CD4-positive, alpha-beta T cell treated with Interleukin-17A for 1 hour (primary cell): ENCODE measurements around the gene TF.

Experiments used
- DNase-seq: peaks from one replicate; pipeline ENCODE4 v3.0.0-alpha.2; 2020

Gene TF

DNA sequence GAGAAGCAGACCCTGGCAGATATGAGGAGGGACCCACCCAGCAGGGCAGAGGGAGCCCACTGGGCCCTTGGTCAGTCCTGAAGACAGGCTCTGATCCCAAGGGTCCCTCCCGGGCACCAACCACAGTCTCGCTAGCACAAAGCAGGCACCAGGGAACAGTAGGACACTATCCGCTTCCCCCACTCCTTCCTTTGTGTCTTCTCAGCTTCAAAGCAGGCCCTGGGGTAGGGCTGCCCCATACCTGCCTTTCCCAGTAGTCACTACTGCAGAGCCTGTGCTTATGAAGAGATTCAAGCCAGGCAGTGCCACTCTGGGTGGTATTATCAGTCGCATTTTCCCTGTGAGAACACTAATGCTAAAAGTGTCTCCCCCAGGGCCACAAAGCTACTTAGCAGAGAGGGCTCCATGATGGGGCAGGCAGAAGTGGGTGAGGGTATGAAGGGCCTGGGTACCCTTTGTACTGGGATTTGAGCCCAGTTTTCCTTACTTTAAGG, 92.2 kb downstream of the TF start:
- no peak for DNase-seq

DNA sequence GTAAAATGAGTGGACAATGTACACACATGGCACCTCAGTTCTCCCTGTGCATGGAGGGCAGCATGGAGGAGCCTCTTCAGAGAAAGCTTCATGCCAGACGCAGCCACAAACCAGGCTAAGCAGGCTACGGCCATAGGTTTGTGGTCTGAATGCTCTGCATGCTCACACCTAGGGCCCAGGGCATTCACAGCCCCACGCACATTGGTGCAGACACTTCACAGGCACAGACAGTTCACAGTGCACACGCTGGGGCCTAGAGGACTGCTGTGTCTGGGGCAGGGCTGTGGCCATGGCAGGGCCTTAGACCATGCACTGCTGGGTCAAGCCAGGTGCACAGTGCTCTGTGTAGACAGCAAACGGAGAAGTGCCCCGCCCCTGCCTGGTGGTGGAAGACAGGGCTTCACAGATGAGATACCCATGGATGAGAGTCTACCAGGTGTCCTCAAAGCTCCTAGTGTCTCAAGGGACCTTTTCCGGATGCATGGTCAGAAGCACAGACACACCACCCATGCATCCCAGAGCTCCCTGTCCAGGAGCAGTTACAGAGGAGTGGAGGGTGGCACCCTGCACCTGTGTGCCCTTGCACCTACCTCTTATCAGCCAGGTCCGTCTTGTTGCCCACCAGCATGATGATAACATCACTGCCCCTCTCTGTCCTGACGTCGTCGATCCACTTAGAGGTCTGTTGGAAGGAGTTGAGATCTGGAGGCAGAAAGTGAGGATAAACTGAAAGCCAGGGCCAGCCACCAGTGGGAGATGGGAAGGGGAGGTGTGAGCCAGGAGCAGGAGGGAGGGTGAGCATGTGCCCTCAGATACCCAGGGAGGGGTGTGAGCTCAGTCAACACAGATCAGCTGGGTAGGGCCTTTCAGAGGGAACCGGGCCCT, 93.0 kb downstream of the TF start:
- DNase-seq: no peak

- no peak for DNase-seq
Observed at GRCh38 chr3:133840055-133840737, 94.0 kb downstream of the TF start.

- DNase-seq: no peak
Observed at GRCh38 chr3:133840767-133841166, 94.6 kb downstream of the TF start.

GRCh38 chr3:133841196-133841595, 95.0 kb downstream of the TF start:
- DNase-seq: no peak

DNA sequence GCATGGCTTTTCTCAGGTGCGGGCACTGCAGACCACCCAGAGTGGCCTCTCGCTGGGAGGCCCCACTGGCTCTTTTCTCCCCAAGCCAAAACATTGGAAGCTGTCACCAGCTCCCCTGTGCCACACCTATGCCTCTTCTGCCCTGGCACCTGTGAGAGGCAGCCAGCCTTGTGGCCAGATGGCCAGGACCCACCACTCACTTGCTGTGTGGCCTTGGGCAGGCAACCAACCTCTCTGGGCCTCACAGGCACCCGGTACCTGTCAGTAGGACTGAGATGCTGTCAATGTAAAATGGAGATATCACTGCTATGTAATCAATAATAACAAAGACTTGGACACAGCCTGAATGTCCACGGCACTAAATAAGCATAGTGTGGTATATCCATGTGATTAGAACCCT, 96.0 kb downstream of the TF start:
- no peak for DNase-seq

- DNase-seq: no peak
Observed at GRCh38 chr3:133843634-133844033, 97.4 kb downstream of the TF start.

- DNase-seq: no peak
Observed at GRCh38 chr3:133845127-133845526, 98.9 kb downstream of the TF start.
